CD4-positive, alpha-beta T cell treated with Interleukin-4 for 1 hour (primary cell): ENCODE results near the gene AMN.

ENCODE experiments used
- DNase-seq, 2 donors: peaks; one replicate each; pipeline ENCODE4 v3.0.0-alpha.2; 2020 to 2022

Gene AMN

GRCh38 chr14:102966681-102967505 lies 44.4 kb downstream of the AMN start:
- no peak for DNase-seq

GRCh38 chr14:102967506-102967795 lies 45.0 kb downstream of the AMN start:
- no peak for DNase-seq

- DNase-seq = no peak
Observed at GRCh38 chr14:102968306-102968705, 45.8 kb downstream of the AMN start.

- DNase-seq = no peak
Observed at GRCh38 chr14:102969060-102969791, 46.8 kb downstream of the AMN start.

GRCh38 chr14:102969901-102970300 lies 47.4 kb downstream of the AMN start:
- no peak for DNase-seq

GRCh38 chr14:102970496-102970895 lies 48.0 kb downstream of the AMN start:
- DNase-seq = no peak

GRCh38 chr14:102971314-102971713 lies 48.9 kb downstream of the AMN start:
- DNase-seq = no peak

- DNase-seq = no peak
Observed at GRCh38 chr14:102971836-102972606, 49.6 kb downstream of the AMN start.

GRCh38 chr14:102973706-102974285 lies 51.3 kb downstream of the AMN start:
- no peak for DNase-seq

GRCh38 chr14:102975662-102976061 lies 53.2 kb downstream of the AMN start:
- DNase-seq = no peak

GRCh38 chr14:102977475-102977874 lies 55.0 kb downstream of the AMN start:
- DNase-seq = no peak

- no peak for DNase-seq
Observed at GRCh38 chr14:102979406-102979805, 56.9 kb downstream of the AMN start.

GRCh38 chr14:102980409-102980810 lies 57.9 kb downstream of the AMN start:
- DNase-seq = no peak
